H1 (cell line): ENCODE data around the gene SEC11A. TPM values are rescaled to one million over a fixed set of nuclear protein-coding genes. Genes with fewer than 3 reads are reported as not detected.

Experiments
- CTCF ChIA-PET: fragments of 300-600 bp; sonication (Branson Sonifier 250); formaldehyde crosslinking; loops from one replicate; lab custom pipeline; 2021; ENCODE audit not compliant: partially characterized antibody; lab: Charles Lee
- POLR2A ChIA-PET: fragments of 300-600 bp; sonication (Branson Sonifier 250); formaldehyde crosslinking; loops from one replicate; lab custom pipeline; 2021; ENCODE audit warnings: inconsistent platforms; ENCODE audit not compliant: partially characterized antibody; lab: Charles Lee
- DNase-seq, 2 experiments: peaks; one replicate each; pipeline versions ENCODE4 v3.0.0 to v3.0.0-alpha.2; 2010 to 2022; ENCODE audit warnings: low spot score in 2 of 2, low read depth in 1 of 2, mixed read lengths in 1 of 2
- FAIRE-seq: peaks from 2 replicates; lab custom pipeline; 2011; peaks lifted over from hg19 to GRCh38; lab: Jason Lieb, UNC
- H2AFZ ChIP-seq: 2 replicates; pipeline ENCODE4 v1.8.1; 2012; ENCODE audit warnings: low read length, inconsistent platforms
- H2AK5ac ChIP-seq: 2 replicates; pipeline ENCODE4 v1.6.1; 2013; ENCODE audit warnings: low read depth, low read length
- H2BK120ac ChIP-seq: replicated peaks from 2 replicates; pipeline ENCODE3; 2013; ENCODE audit warnings: low read depth, low read length, inconsistent platforms
- H2BK12ac ChIP-seq: 2 replicates; pipeline ENCODE4 v1.6.1; 2013; ENCODE audit warnings: low read depth, low read length
- H2BK15ac ChIP-seq: 2 replicates; pipeline ENCODE4 v1.6.1; 2013; ENCODE audit warnings: low read length
- H2BK20ac ChIP-seq: 2 replicates; pipeline ENCODE4 v1.6.1; 2013; ENCODE audit warnings: low read length
- H2BK5ac ChIP-seq: 2 replicates; pipeline ENCODE4 v1.6.1; 2013; ENCODE audit warnings: low read depth, low read length
- H3K14ac ChIP-seq: 2 replicates; pipeline ENCODE4 v1.6.1; 2013; ENCODE audit warnings: inconsistent platforms; ENCODE audit not compliant: insufficient read length
- H3K18ac ChIP-seq: 2 replicates; pipeline ENCODE4 v1.6.1; 2013; ENCODE audit warnings: low read length; ENCODE audit errors: extremely low read depth
- H3K23ac ChIP-seq: 2 replicates; pipeline ENCODE4 v1.6.1; 2013; ENCODE audit warnings: inconsistent platforms; ENCODE audit not compliant: insufficient read length
- H3K23me2 ChIP-seq: 2 replicates; pipeline ENCODE4 v1.6.1; 2013; ENCODE audit warnings: low read depth, low read length
- H3K27ac ChIP-seq: 2 replicates; pipeline ENCODE4 v1.6.1; 2011; ENCODE audit warnings: low read depth, low read length, inconsistent platforms
- H3K27me3 ChIP-seq, 4 experiments: replicated peaks in 1 of 4; 1 replicate in 1 of 4; 2 replicates in 3 of 4; pipeline versions ENCODE4 v1.6.1 to v1.8.1; 2011 to 2013; ENCODE audit warnings: low read length in 3 of 4, mild to moderate bottlenecking in 3 of 4, inconsistent platforms in 2 of 4, mixed read lengths in 2 of 4, moderate library complexity in 1 of 4; ENCODE audit not compliant: control insufficient read depth in 3 of 4, insufficient read depth in 3 of 4; ENCODE audit errors: extremely low read depth in 1 of 4
- H3K36me3 ChIP-seq, 4 experiments: 2 replicates each; pipeline versions ENCODE4 v1.6.1 to v1.8.1; 2011 to 2013; ENCODE audit warnings: mild to moderate bottlenecking in 4 of 4, low read length in 3 of 4, moderate library complexity in 2 of 4, control low read depth in 1 of 4, inconsistent platforms in 1 of 4; ENCODE audit not compliant: insufficient read depth in 4 of 4, control insufficient read depth in 2 of 4
- H3K4ac ChIP-seq: replicated peaks from 2 replicates; pipeline ENCODE3; 2013; ENCODE audit warnings: low read length, low read depth, mixed read lengths, inconsistent platforms; ENCODE audit not compliant: insufficient read length
- H3K4me1 ChIP-seq, 4 experiments: replicated peaks in 1 of 4; 1 replicate in 1 of 4; 2 replicates in 3 of 4; pipeline versions ENCODE4 v1.6.1 to v1.8.1; 2011 to 2013; ENCODE audit warnings: low read length in 3 of 4, inconsistent platforms in 2 of 4, mixed read lengths in 1 of 4; ENCODE audit not compliant: insufficient read depth in 4 of 4, control insufficient read depth in 3 of 4
- H3K4me2 ChIP-seq, 2 experiments: 2 replicates each; pipeline versions ENCODE4 v1.6.1 to v1.8.1; 2011 to 2013; ENCODE audit warnings: low read depth in 2 of 2, low read length in 2 of 2, control low read depth in 1 of 2, inconsistent platforms in 1 of 2, mild to moderate bottlenecking in 1 of 2; ENCODE audit not compliant: insufficient read depth in 1 of 2
- H3K4me3 ChIP-seq, 4 experiments: fragments of 200-600, 300-600 bp in 1 of 4; sonication (generic), shearing (Covaris generic), sonication (Bioruptor Twin) in 1 of 4; 2 replicates each; pipeline versions ENCODE4 v1.5.1 to v1.8.1; 2011 to 2016; ENCODE audit warnings: low read length in 4 of 4, low read depth in 3 of 4, control low read depth in 2 of 4, inconsistent platforms in 2 of 4, mild to moderate bottlenecking in 2 of 4, mixed read lengths in 1 of 4, moderate library complexity in 1 of 4; ENCODE audit not compliant: insufficient read depth in 2 of 4; ENCODE audit errors: extremely low read depth in 1 of 4
- H3K56ac ChIP-seq: replicated peaks from 2 replicates; pipeline ENCODE3; 2013; ENCODE audit warnings: low read depth, mild to moderate bottlenecking, mixed read lengths, low read length, inconsistent platforms; ENCODE audit not compliant: insufficient read length
- H3K79me1 ChIP-seq: 2 replicates; pipeline ENCODE4 v1.6.1; 2013; ENCODE audit warnings: low read depth, low read length, control low read depth
- H3K79me2 ChIP-seq, 2 experiments: 2 replicates each; pipeline versions ENCODE4 v1.6.1 to v1.8.1; 2012 to 2013; ENCODE audit warnings: low read length in 2 of 2, mild to moderate bottlenecking in 2 of 2, inconsistent platforms in 1 of 2; ENCODE audit not compliant: insufficient read depth in 2 of 2, control insufficient read depth in 1 of 2
- H3K9ac ChIP-seq, 4 experiments: replicated peaks in 1 of 4; 1 replicate in 1 of 4; 2 replicates in 3 of 4; pipeline versions ENCODE4 v1.6.1 to v1.8.1; 2011 to 2013; ENCODE audit warnings: low read depth in 3 of 4, low read length in 3 of 4, control low read depth in 2 of 4, mild to moderate bottlenecking in 2 of 4, moderate library complexity in 2 of 4, inconsistent platforms in 1 of 4; ENCODE audit errors: extremely low read depth in 1 of 4
- H3K9me3 ChIP-seq, 2 experiments: 2 replicates each; pipeline versions ENCODE4 v1.6.1 to v1.8.1; 2012 to 2013; ENCODE audit warnings: mild to moderate bottlenecking in 2 of 2, moderate library complexity in 2 of 2, control low read depth in 1 of 2, inconsistent platforms in 1 of 2, low read depth in 1 of 2, low read length in 1 of 2, mixed read lengths in 1 of 2; ENCODE audit not compliant: insufficient read depth in 2 of 2
- H4K20me1 ChIP-seq, 2 experiments: replicated peaks in 1 of 2; 2 replicates each; pipeline versions ENCODE3 to v1.8.1; 2011 to 2013; ENCODE audit warnings: inconsistent platforms in 2 of 2, low read length in 2 of 2, mild to moderate bottlenecking in 1 of 2; ENCODE audit not compliant: insufficient read depth in 2 of 2, control insufficient read depth in 1 of 2
- H4K5ac ChIP-seq: 2 replicates; pipeline ENCODE4 v1.6.1; 2013; ENCODE audit warnings: low read length, low read depth, mixed read lengths, inconsistent platforms; ENCODE audit not compliant: insufficient read length
- H4K8ac ChIP-seq: 2 replicates; pipeline ENCODE4 v1.8.0; 2013; ENCODE audit warnings: mild to moderate bottlenecking, moderate library complexity, low read length, inconsistent platforms; ENCODE audit not compliant: insufficient read depth; ENCODE audit errors: extremely low read depth
- H4K91ac ChIP-seq: replicated peaks from 2 replicates; pipeline ENCODE3; 2013; ENCODE audit warnings: low read length, mixed read lengths, inconsistent platforms; ENCODE audit not compliant: insufficient read length
- CEBPB ChIP-seq: IDR thresholded peaks from 2 replicates; pipeline ENCODE4 v1.6.1; 2012; ENCODE audit warnings: low read depth, low read length
- CREB1 ChIP-seq: IDR thresholded peaks from 2 replicates; pipeline ENCODE4 v1.6.1; 2012; ENCODE audit warnings: inconsistent platforms
- EGR1 ChIP-seq: IDR thresholded peaks from 2 replicates; pipeline ENCODE4 v1.6.1; 2011; ENCODE audit warnings: low read depth, low read length, borderline replicate concordance
- JUN ChIP-seq: IDR thresholded peaks from 2 replicates; pipeline ENCODE4 v1.6.1; 2011; ENCODE audit warnings: low read depth, mild to moderate bottlenecking, improper control_type of control experiment, low read length
- MAFK ChIP-seq: IDR thresholded peaks from 2 replicates; pipeline ENCODE4 v1.6.1; 2012; ENCODE audit warnings: low read depth, mild to moderate bottlenecking, improper control_type of control experiment, low read length
- POLR2A ChIP-seq, 2 experiments: IDR thresholded peaks; 1 replicate in 1 of 2; 2 replicates in 1 of 2; pipeline ENCODE4 v1.6.1; 2011; ENCODE audit warnings: low read depth in 2 of 2, low read length in 2 of 2, mild to moderate bottlenecking in 2 of 2; ENCODE audit errors: control extremely low read depth in 1 of 2
- RFX5 ChIP-seq: IDR thresholded peaks from 2 replicates; pipeline ENCODE4 v1.6.1; 2011; ENCODE audit warnings: low read depth, low read length, improper control_type of control experiment, borderline replicate concordance
- RNF2 ChIP-seq: fragments of 200-900, 300-1000 bp; sonication (generic); IDR thresholded peaks from 2 replicates; pipeline ENCODE4 v1.7.1; 2016; ENCODE audit warnings: borderline replicate concordance, low read depth, mild to moderate bottlenecking, antibody characterized with exemption, low read length; ENCODE audit not compliant: poor library complexity, severe bottlenecking; ENCODE audit errors: missing control alignments
- SP2 ChIP-seq: IDR thresholded peaks from 2 replicates; pipeline ENCODE4 v1.6.1; 2012; ENCODE audit warnings: mild to moderate bottlenecking, low read length, inconsistent platforms
- TAF7 ChIP-seq: optimal IDR thresholded peaks from 2 replicates; pipeline ENCODE3; 2011; ENCODE audit warnings: low read depth, mild to moderate bottlenecking, inconsistent platforms, low read length, moderate library complexity, borderline replicate concordance
- TBP ChIP-seq: IDR thresholded peaks from 2 replicates; pipeline ENCODE4 v1.6.1; 2011; ENCODE audit warnings: low read depth, low read length, improper control_type of control experiment
- WGBS, 2 experiments: shearing (Covaris generic) in 1 of 2; methylation state at CpG; one replicate each; pipeline versions ENCODE4 v1.1.6 to v1.1.7; 2013 to 2015; ENCODE audit warnings: low lambda C conversion rate in 2 of 2, mixed read lengths in 2 of 2, inconsistent platforms in 1 of 2, low coverage in 1 of 2, missing lambda C conversion rate in 1 of 2; ENCODE audit not compliant: insufficient replicate concordance in 2 of 2, insufficient coverage in 1 of 2, insufficient read length in 1 of 2; ENCODE audit errors: extremely low coverage in 1 of 2, missing lambda C conversion rate in 1 of 2; 5-methylcytosine and 5-hydroxymethylcytosine counted together
- polyA plus RNA-seq, 7 experiments: library from polyadenylated mRNA; depleted of rRNA in 3 of 7; stranded (reverse) in 5 of 7; unstranded in 2 of 7; fragments of >200 nt in 5 of 7; fragments of 200-250 nt in 2 of 7; gene quantifications; 1 replicate in 5 of 7; 2 replicates in 1 of 7; 4 replicates in 1 of 7; pipeline versions ENCODE4 v1.2.1 to v1.2.3, GENCODE V29; 2011 to 2013; ENCODE audit warnings: missing spikeins in 2 of 7, mixed read lengths in 2 of 7
- total RNA-seq: library from RNA; stranded (reverse); fragmentation: NEBNext Ultra II Directional; extraction: Animal tissue kit (Norgen Biotek cat#: 25700); gene quantifications from 2 replicates; pipeline ENCODE4 v1.2.1, GENCODE V29; 2021

SEC11A gene
- total and polyA plus RNA-seq, 2 of the 8 experiments (the other 6 are each of a cell fraction or from before 2014, with no cell fraction given) = 268 to 316 TPM

GRCh38 chr15:84645997-84646396 lies 69.9 kb downstream of the SEC11A start:
- Histone ChIP-seq H2AK5ac (no peak overlapping the region), H4K20me1 (peaks cover 4 to 7% of the 10 kb centered on the region in 2 experiments), H3K4me3 (no peak overlapping the region), H4K8ac (no peak overlapping the region), H2BK20ac (no peak overlapping the region), H3K56ac (no peak overlapping the region), H4K5ac (no peak overlapping the region), H3K79me1 (no peaks in the 10 kb centered on the region; the same call in 1 of the 2 replicates), H3K9ac (no peak overlapping the region), H3K9me3 (no peaks in the 10 kb centered on the region), H3K27me3 (no peaks in the 10 kb centered on the region), H3K4ac (no peak overlapping the region), H3K79me2 (no peaks in the 10 kb centered on the region), H3K23me2 (no peaks in the 10 kb centered on the region), H3K14ac (no peak overlapping the region), H3K18ac (no peak overlapping the region), H2BK15ac (no peak overlapping the region), H3K4me1 (no peaks in the 10 kb centered on the region), H2BK120ac (no peak overlapping the region), H4K91ac (no peak overlapping the region), H3K23ac (no peak overlapping the region), H3K4me2 (no peak overlapping the region), H3K36me3 (peaks cover 31 to 74% (median 64%) of the 10 kb centered on the region in 4 experiments), H2BK12ac (no peak overlapping the region), H2AFZ (no peak overlapping the region), H3K27ac (no peak overlapping the region), H2BK5ac (no peak overlapping the region)
- TF ChIP-seq RFX5 = no peak
- TF ChIP-seq SP2 = no peak
- TF ChIP-seq CREB1 = no peak
- no peak for TF ChIP-seq TBP
- no peak for TF ChIP-seq EGR1
- TF ChIP-seq CEBPB = no peak
- TF ChIP-seq TAF7 = no peak
- no peak for TF ChIP-seq POLR2A (IDR thresholded peaks at IDR 0.05; ENCODE audit: control extremely low read depth in 1 of 2, low read depth in 2 of 2, low read length in 2 of 2)
- TF ChIP-seq MAFK = no peak
- TF ChIP-seq RNF2 = no peak
- no peak for TF ChIP-seq JUN
- FAIRE-seq (no peak), DNase-seq (no peak)
- 91% methylated on average over 10 of the region's 10 CpGs; no CpG with 5 or more reads in 1 of the 2 experiments for WGBS, 2 experiments
- POLR2A ChIA-PET = interaction anchor here (0.6 to 5.0 kb wide), 8 partner anchors 7 to 227 kb away, joined by 3 to 38 read pairs (median 4); partner anchors contain the start of genes WDR73 and ZSCAN2
- CTCF ChIA-PET = interaction anchor here (0.7 to 1.8 kb wide), 4 partner anchors 10 to 282 kb away, joined by 3 to 14 read pairs (median 4); no protein-coding TSS in a partner anchor
